GM19395 (cell line): ENCODE results near the gene ZNF277.

Source experiments
- ATAC-seq: cut with Tn5 transposase; IDR thresholded peaks from one replicate; pipeline ENCODE4 v1.9.1; 2021; ENCODE audit warnings: mild to moderate bottlenecking, moderate library complexity; ENCODE audit not compliant: unreplicated experiment

ZNF277 gene

GRCh38 chr7:112252141-112252540 lies 45.6 kb downstream of the ZNF277 start:
- no peak for ATAC-seq

- ATAC-seq: no peak
These were observed 46.2 kb downstream of the ZNF277 start for GRCh38 chr7:112252691-112253090.

GRCh38 chr7:112254156-112254555 lies 47.7 kb downstream of the ZNF277 start:
- no peak for ATAC-seq

GRCh38 chr7:112254709-112255387 lies 48.4 kb downstream of the ZNF277 start:
- no peak for ATAC-seq

GRCh38 chr7:112255388-112255720 lies 48.9 kb downstream of the ZNF277 start:
- ATAC-seq: no peak

GRCh38 chr7:112257073-112257472 lies 50.6 kb downstream of the ZNF277 start:
- ATAC-seq: no peak

GRCh38 chr7:112260911-112261310 lies 54.4 kb downstream of the ZNF277 start:
- no peak for ATAC-seq

- no peak for ATAC-seq
These were observed 55.5 kb downstream of the ZNF277 start for GRCh38 chr7:112262036-112262435.

- no peak for ATAC-seq
These were observed 56.5 kb downstream of the ZNF277 start for GRCh38 chr7:112262855-112263487.

- ATAC-seq: no peak
These were observed 57.0 kb downstream of the ZNF277 start for GRCh38 chr7:112263519-112263918.

GRCh38 chr7:112266141-112266540 lies 59.6 kb downstream of the ZNF277 start:
- ATAC-seq: peak; percentile 21

- ATAC-seq: peak; percentile 54
These were observed 60.2 kb downstream of the ZNF277 start for GRCh38 chr7:112266595-112267270.

GRCh38 chr7:112267944-112268691 lies 61.6 kb downstream of the ZNF277 start:
- no peak for ATAC-seq

GRCh38 chr7:112271162-112271561 lies 64.7 kb downstream of the ZNF277 start:
- no peak for ATAC-seq

GRCh38 chr7:112272921-112273561 lies 66.5 kb downstream of the ZNF277 start:
- ATAC-seq: no peak

GRCh38 chr7:112279042-112279441 lies 72.5 kb downstream of the ZNF277 start:
- ATAC-seq: no peak

GRCh38 chr7:112280267-112280666 lies 73.8 kb downstream of the ZNF277 start:
- ATAC-seq: no peak

GRCh38 chr7:112282476-112283188 lies 76.1 kb downstream of the ZNF277 start:
- ATAC-seq: no peak

GRCh38 chr7:112283382-112283910 lies 77.0 kb downstream of the ZNF277 start:
- ATAC-seq: peak; percentile 72
